SK-N-SH (cell line): ENCODE results near the gene MRPL55. TPM values are rescaled to one million over a fixed set of nuclear protein-coding genes. Genes with fewer than 3 reads are reported as not detected.

ENCODE experiments used
- CTCF ChIA-PET: fragments of 300-600, 350-600 bp; formaldehyde crosslinking; extraction: SDS; loops from one replicate; lab custom pipeline; 2021; lab: Yijun Ruan, JAX
- POLR2A ChIA-PET: fragments of 350-600 bp; sonication (Branson Sonifier 250); formaldehyde crosslinking; extraction: SDS; loops from one replicate; lab custom pipeline; 2020; ENCODE audit warnings: antibody characterized with exemption, inconsistent platforms; lab: Yijun Ruan, JAX
- DNase-seq: peaks from one replicate; pipeline ENCODE4 v3.0.0; 2012
- H2AFZ ChIP-seq: fragments of 200-600 bp; sonication (generic); 2 replicates; pipeline ENCODE4 v1.8.1; 2016; ENCODE audit warnings: antibody characterized with exemption, mild to moderate bottlenecking, low read depth
- H3F3A ChIP-seq: fragments of 200-600 bp; sonication (generic); replicated peaks from 2 replicates; pipeline ENCODE3; 2016; ENCODE audit warnings: antibody characterized with exemption, mild to moderate bottlenecking; ENCODE audit not compliant: insufficient read depth
- H3K27ac ChIP-seq, 2 experiments: fragments of 200-500 bp in 1 of 2; fragments of 200-600 bp in 1 of 2; sonication (Bioruptor generic) in 1 of 2; sonication (generic), shearing (Covaris generic) in 1 of 2; 2 replicates each; pipeline versions ENCODE4 v1.5.1 to v1.6.1; 2014 to 2016; ENCODE audit warnings: low read depth in 2 of 2, inconsistent platforms in 1 of 2, low read length in 1 of 2, mild to moderate bottlenecking in 1 of 2, mixed read lengths in 1 of 2
- H3K27me3 ChIP-seq: fragments of 200-600 bp; sonication (generic), shearing (Covaris generic); 2 replicates; pipeline ENCODE4 v1.6.1; 2016; ENCODE audit warnings: mixed run types; ENCODE audit not compliant: insufficient read depth
- H3K36me3 ChIP-seq, 2 experiments: fragments of 200-500 bp in 1 of 2; fragments of 200-600 bp in 1 of 2; sonication (Bioruptor generic) in 1 of 2; sonication (generic) in 1 of 2; replicated peaks in 1 of 2; 2 replicates each; pipeline versions ENCODE3 to v1.5.1; 2014 to 2016; ENCODE audit warnings: low read length in 1 of 2, mild to moderate bottlenecking in 1 of 2; ENCODE audit not compliant: insufficient read depth in 2 of 2, control insufficient read depth in 1 of 2
- H3K4me1 ChIP-seq, 2 experiments: fragments of 200-500 bp in 1 of 2; fragments of 200-600 bp in 1 of 2; sonication (Bioruptor generic) in 1 of 2; sonication (generic), shearing (Covaris generic) in 1 of 2; 2 replicates each; pipeline versions ENCODE4 v1.5.1 to v1.6.1; 2014 to 2016; ENCODE audit warnings: low read depth in 1 of 2, low read length in 1 of 2, mixed run types in 1 of 2; ENCODE audit not compliant: insufficient read depth in 2 of 2, control insufficient read depth in 1 of 2
- H3K4me2 ChIP-seq: fragments of 200-600 bp; sonication (generic), shearing (Covaris generic); 2 replicates; pipeline ENCODE4 v1.6.1; 2017; ENCODE audit warnings: mixed run types
- H3K4me3 ChIP-seq, 2 experiments: fragments of 200-500 bp in 1 of 2; fragments of 200-600 bp in 1 of 2; sonication (Bioruptor generic) in 1 of 2; sonication (generic), shearing (Covaris generic) in 1 of 2; 2 replicates each; pipeline versions ENCODE4 v1.5.1 to v1.8.1; 2014 to 2016; ENCODE audit warnings: low read depth in 2 of 2, inconsistent platforms in 1 of 2, low read length in 1 of 2, mild to moderate bottlenecking in 1 of 2, mixed read lengths in 1 of 2, moderate library complexity in 1 of 2
- H3K79me2 ChIP-seq: fragments of 200-600 bp; sonication (generic); 2 replicates; pipeline ENCODE4 v1.8.1; 2017; ENCODE audit warnings: mild to moderate bottlenecking; ENCODE audit not compliant: insufficient read depth
- H3K9ac ChIP-seq: fragments of 200-600 bp; sonication (generic); 2 replicates; pipeline ENCODE4 v1.6.1; 2017; ENCODE audit warnings: mixed run types
- H3K9me2 ChIP-seq: fragments of 200-600 bp; sonication (generic); 2 replicates; pipeline ENCODE4 v1.6.1; 2017; ENCODE audit warnings: mixed run types
- H3K9me3 ChIP-seq: fragments of 200-600 bp; sonication (generic); 2 replicates; pipeline ENCODE4 v1.6.1; 2017; ENCODE audit warnings: mixed run types, mild to moderate bottlenecking, moderate library complexity
- H4K20me1 ChIP-seq: fragments of 200-600 bp; sonication (generic); 2 replicates; pipeline ENCODE4 v1.6.1; 2017; ENCODE audit warnings: mild to moderate bottlenecking, mixed run types; ENCODE audit not compliant: insufficient read depth
- CHD2 ChIP-seq: fragments of 150-350 bp; IDR thresholded peaks from 2 replicates; pipeline ENCODE4 v1.6.1; 2018; ENCODE audit warnings: low read length; ENCODE audit not compliant: partially characterized antibody
- ELF1 ChIP-seq: IDR thresholded peaks from 2 replicates; pipeline ENCODE4 v1.4.0; 2012
- FOXJ3 ChIP-seq: sonication (generic); formaldehyde crosslinking; IDR thresholded peaks from 2 replicates; pipeline ENCODE4 v1.5.1; 2020; ENCODE audit warnings: mild to moderate bottlenecking, missing genetic modification reagents
- IRF3 ChIP-seq: fragments of 150-350 bp; IDR thresholded peaks from 2 replicates; pipeline ENCODE4 v1.6.1; 2016; ENCODE audit warnings: mild to moderate bottlenecking, low read depth, low read length
- MAX ChIP-seq: IDR thresholded peaks from 2 replicates; pipeline ENCODE4 v1.4.0; 2012; ENCODE audit warnings: low read depth
- NFIC ChIP-seq: IDR thresholded peaks from 2 replicates; pipeline ENCODE4 v1.4.0; 2012; ENCODE audit warnings: borderline replicate concordance
- NRF1 ChIP-seq: IDR thresholded peaks from 2 replicates; pipeline ENCODE4 v1.6.1; 2012; ENCODE audit warnings: low read depth, mild to moderate bottlenecking, low read length
- RAD21 ChIP-seq: IDR thresholded peaks from 2 replicates; pipeline ENCODE4 v1.6.1; 2012; ENCODE audit warnings: mild to moderate bottlenecking, low read length
- REST ChIP-seq: IDR thresholded peaks from 2 replicates; pipeline ENCODE4 v1.6.1; 2012; ENCODE audit warnings: mild to moderate bottlenecking, low read depth, low read length, moderate library complexity
- RXRA ChIP-seq: IDR thresholded peaks from 2 replicates; pipeline ENCODE4 v1.4.0; 2012; ENCODE audit warnings: low read depth, mild to moderate bottlenecking, borderline replicate concordance
- SIN3A ChIP-seq: IDR thresholded peaks from 2 replicates; pipeline ENCODE4 v1.6.1; 2012; ENCODE audit warnings: low read depth, mild to moderate bottlenecking, low read length, moderate library complexity, borderline replicate concordance
- TAF1 ChIP-seq: IDR thresholded peaks from 2 replicates; pipeline ENCODE4 v1.6.1; 2012; ENCODE audit warnings: low read depth, mild to moderate bottlenecking, low read length, moderate library complexity, borderline replicate concordance
- TCF12 ChIP-seq: IDR thresholded peaks from 2 replicates; pipeline ENCODE4 v1.4.0; 2012
- TEAD4 ChIP-seq: IDR thresholded peaks from 2 replicates; pipeline ENCODE4 v1.4.0; 2012; ENCODE audit warnings: mild to moderate bottlenecking, borderline replicate concordance; ENCODE audit not compliant: insufficient read depth
- WGBS: methylation state at CpG from one replicate; pipeline ENCODE4 v1.1.6; 2017; ENCODE audit warnings: low lambda C conversion rate; 5-methylcytosine and 5-hydroxymethylcytosine counted together
- polyA plus RNA-seq, 3 experiments: library from polyadenylated mRNA; depleted of rRNA; stranded (reverse); fragments of >200 nt; gene quantifications; 2 replicates each; pipeline ENCODE4 v1.2.3, GENCODE V29; 2012
- TF ChIP-seq, protein P1 (sequence below): fragments of 150-350 bp; IDR thresholded peaks from 2 replicates; pipeline ENCODE4 v1.6.1; 2017; ENCODE audit warnings: antibody characterized with exemption, low read length, low read depth, borderline replicate concordance
- TF ChIP-seq, protein P2 (sequence below): IDR thresholded peaks from 2 replicates; pipeline ENCODE4; 2012

Gene MRPL55
- polyA plus RNA-seq, 1 of the 3 experiments (the other 2 are of a cell fraction) = 75.3 TPM

DNA sequence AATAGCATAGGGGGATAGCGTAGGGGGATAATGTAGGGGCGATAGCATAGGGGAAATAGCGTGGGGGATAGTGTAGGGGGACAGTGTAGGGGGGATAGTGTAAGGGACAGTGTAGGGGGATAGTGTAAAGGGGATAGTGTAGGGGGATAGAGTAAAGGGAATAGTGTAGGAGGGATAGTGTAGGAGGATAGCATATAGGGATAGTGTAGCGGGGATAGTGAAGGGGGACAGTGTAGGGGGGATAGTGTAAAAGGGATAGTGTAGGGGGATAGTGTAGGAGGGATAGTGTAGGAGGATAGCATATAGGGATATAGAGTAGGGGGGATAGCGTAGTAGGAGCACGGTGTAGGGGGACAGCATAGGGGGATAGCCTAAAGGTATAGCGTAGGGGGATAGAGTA is 40.7 kb downstream of the MRPL55 start:
- Histone ChIP-seq H3K79me2 (no peaks in the 10 kb centered on the region), H2AFZ (no peak overlapping the region), H3F3A (no peaks in the 10 kb centered on the region), H3K4me3 (no peak overlapping the region), H3K4me1 (peaks cover 0 to 11% of the 10 kb centered on the region in 2 experiments; a peak in 1 of 4 replicates), H3K9ac (no peak overlapping the region), H3K9me3 (no peaks in the 10 kb centered on the region), H3K4me2 (no peak overlapping the region), H4K20me1 (no peaks in the 10 kb centered on the region), H3K27me3 (peaks cover 16% of the 10 kb centered on the region; the same call in 1 of the 2 replicates), H3K9me2 (no peaks in the 10 kb centered on the region), H3K36me3 (no peaks in the 10 kb centered on the region), H3K27ac (no peak overlapping the region)
- TF ChIP-seq, protein P1, sequence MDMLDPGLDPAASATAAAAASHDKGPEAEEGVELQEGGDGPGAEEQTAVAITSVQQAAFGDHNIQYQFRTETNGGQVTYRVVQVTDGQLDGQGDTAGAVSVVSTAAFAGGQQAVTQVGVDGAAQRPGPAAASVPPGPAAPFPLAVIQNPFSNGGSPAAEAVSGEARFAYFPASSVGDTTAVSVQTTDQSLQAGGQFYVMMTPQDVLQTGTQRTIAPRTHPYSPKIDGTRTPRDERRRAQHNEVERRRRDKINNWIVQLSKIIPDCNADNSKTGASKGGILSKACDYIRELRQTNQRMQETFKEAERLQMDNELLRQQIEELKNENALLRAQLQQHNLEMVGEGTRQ = no peak
- TF ChIP-seq NRF1 (no peak), FOXJ3 (CRISPR knock-in tag) (no peak), RAD21 (no peak), TEAD4 (no peak)
- POLR2A ChIA-PET = no interaction called here
- CTCF ChIA-PET = no interaction called here
- WGBS = 34% methylated on average over 7 of the region's 7 CpGs
- DNase-seq = no peak

- no peak overlapping the region for H3K4me3 ChIP-seq
- 24% methylated on average over 4 of the region's 10 CpGs for WGBS
- TF ChIP-seq CHD2 (no peak), NFIC (no peak), NRF1 (no peak), REST (no peak), IRF3 (no peak), MAX (no peak), TAF1 (no peak), TCF12 (no peak), ELF1 (no peak), SIN3A (no peak), RXRA (no peak), RAD21 (no peak)
- TF ChIP-seq, protein P1 = no peak
- TF ChIP-seq, protein P2, sequence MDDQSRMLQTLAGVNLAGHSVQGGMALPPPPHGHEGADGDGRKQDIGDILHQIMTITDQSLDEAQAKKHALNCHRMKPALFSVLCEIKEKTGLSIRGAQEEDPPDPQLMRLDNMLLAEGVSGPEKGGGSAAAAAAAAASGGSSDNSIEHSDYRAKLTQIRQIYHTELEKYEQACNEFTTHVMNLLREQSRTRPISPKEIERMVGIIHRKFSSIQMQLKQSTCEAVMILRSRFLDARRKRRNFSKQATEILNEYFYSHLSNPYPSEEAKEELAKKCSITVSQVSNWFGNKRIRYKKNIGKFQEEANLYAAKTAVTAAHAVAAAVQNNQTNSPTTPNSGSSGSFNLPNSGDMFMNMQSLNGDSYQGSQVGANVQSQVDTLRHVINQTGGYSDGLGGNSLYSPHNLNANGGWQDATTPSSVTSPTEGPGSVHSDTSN = no peak
- ChIA-PET POLR2A (no interaction called here), CTCF (no interaction called here)
- H3K36me3 ChIP-seq = no peaks in the 10 kb centered on the region
- H3K4me2 ChIP-seq = no peak overlapping the region
- H3K9ac ChIP-seq = no peak overlapping the region
- no peaks in the 10 kb centered on the region for H3K9me3 ChIP-seq
- H3F3A ChIP-seq = no peaks in the 10 kb centered on the region
- H2AFZ ChIP-seq = no peak overlapping the region
- peaks cover 16% of the 10 kb centered on the region; the same call in 1 of the 2 replicates for H3K27me3 ChIP-seq
- no peaks in the 10 kb centered on the region for H3K79me2 ChIP-seq
- H4K20me1 ChIP-seq = no peaks in the 10 kb centered on the region
- H3K27ac ChIP-seq = no peak overlapping the region
- no peaks in the 10 kb centered on the region for H3K9me2 ChIP-seq
- no peaks in the 10 kb centered on the region for H3K4me1 ChIP-seq
- no peak for DNase-seq
Observed at GRCh38 chr1:228066891-228067654, 42.0 kb downstream of the MRPL55 start.
